GM19099 (cell line): Measurements from ENCODE around the gene SH3YL1.

Source experiments
- POLR2A ChIP-seq: IDR thresholded peaks from 3 replicates; pipeline ENCODE4 v1.6.1; 2011; ENCODE audit warnings: low read depth; ENCODE audit not compliant: insufficient read length; ENCODE audit errors: extremely low read depth

The SH3YL1 gene

DNA sequence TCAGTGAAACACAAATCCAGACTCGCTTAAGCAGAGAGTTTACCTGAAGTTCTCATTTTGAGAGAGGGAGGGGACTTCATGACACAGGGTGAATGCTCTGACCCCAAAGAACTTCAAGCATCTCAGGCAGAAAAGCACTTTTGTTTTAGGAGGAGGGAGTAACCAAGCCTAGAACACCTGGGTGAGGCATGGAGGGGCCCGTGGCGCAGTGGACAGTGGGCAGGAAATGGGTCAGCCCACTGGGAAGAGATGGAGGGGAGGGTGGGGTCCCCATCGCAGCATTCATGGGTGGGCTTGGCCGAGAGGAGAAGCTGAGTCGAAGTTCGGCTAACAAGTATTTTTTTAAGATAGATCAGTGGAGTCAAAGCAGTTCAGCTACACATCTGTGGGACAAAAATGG is 67.9 kb downstream of the SH3YL1 start:
- no peak for TF ChIP-seq POLR2A

DNA sequence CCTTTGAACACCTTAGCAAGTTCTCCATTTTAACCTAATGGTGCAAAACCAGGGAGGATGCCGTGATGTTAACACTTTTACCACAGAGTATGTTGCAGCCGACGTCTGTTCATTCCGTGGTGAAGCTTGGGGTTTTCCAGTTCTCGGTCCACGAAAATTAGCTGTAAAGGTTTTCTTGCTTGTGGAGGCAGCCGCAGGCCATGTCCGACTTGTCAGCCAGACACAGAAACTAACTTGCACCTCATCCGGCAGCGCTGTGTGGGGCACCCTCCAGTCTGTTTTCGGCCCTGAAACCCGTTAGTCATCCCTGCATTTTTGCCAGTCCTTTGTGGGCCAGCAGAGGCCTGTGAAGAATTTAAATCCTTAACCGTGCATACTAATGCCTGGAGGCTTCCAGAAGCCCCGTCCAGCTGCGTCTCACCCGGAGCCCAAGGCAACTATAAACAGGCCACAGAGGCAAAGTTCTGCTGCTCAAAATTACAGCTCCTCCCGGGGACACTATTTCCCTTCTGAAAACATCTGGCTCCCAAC is 70.6 kb downstream of the SH3YL1 start:
- TF ChIP-seq POLR2A: no peak

DNA sequence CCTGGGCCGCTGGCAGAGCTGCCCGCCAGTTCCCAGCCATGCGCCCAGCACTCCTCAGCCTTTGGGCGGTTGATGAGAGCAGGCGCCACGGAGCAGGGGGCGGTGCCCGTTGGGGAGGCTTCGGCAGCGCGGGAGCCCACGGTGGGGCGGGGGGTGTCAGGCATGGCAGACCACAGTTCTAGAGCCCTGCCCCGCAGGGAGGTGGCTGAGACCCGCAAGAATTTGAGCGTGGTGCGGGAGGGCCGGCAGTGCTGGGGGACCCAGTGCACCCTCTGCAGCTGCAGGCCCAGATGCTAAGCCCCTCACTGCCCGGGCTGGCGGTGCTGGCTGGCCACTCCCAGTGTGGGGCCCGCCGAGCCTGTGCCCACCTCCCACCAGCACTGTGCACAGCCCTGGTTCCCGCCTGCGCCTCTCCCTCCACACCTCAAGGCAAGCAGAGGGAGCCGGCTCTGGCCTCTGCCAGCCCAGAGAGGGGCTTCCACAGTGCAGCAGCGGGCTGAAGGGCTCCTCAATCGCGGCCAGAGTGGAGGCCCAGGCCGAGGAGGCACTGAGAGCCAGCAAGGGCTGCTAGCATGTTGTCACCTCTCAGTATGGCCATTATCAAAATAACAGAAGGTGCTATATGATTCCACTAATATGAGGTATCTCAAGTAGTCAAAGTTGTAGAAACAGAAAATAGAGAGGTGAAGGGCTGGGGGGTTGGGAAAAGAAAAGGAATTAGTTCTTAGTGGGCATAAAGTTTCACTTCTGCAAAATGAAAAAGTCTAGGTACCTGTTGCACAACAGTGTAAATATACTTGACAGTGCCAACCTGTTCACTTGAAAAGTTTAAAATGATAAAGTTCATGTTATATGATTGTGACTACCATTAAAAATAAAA is 72.3 kb downstream of the SH3YL1 start:
- no peak for TF ChIP-seq POLR2A

GRCh38 chr2:187825-188224 is 76.0 kb downstream of the SH3YL1 start:
- TF ChIP-seq POLR2A: no peak

GRCh38 chr2:185221-185620 is 78.6 kb downstream of the SH3YL1 start:
- TF ChIP-seq POLR2A: no peak

- no peak for TF ChIP-seq POLR2A
Measured at GRCh38 chr2:184695-185094, 79.1 kb downstream of the SH3YL1 start.

DNA sequence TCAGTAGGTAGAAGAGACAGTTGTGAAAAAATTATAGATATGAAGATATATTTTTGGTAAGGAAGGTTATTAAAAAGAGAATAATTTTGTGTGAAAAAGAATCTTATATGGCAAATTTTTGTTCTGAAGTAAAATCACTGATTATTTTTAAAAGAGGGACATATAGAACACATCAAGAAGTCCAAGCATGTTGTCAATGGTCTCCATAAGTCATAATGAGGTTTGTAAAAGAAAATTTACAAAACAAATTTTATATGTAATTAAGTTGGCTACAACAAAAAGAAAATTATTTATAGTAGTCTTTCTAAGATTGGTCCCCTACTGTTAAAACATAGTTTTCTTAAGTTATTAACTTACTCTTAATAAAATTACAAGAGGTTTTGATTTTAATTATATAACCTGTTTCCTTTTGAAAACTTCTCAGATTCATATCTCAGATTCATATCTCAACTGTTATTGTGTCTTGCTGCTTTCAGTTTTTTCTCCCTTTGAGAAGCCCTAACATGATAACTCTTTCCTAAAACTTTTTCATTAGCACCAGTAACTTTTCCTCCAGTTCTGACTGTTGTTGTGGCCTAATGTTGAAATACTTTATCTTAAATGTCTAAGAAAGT is 81.2 kb downstream of the SH3YL1 start:
- TF ChIP-seq POLR2A: no peak

DNA sequence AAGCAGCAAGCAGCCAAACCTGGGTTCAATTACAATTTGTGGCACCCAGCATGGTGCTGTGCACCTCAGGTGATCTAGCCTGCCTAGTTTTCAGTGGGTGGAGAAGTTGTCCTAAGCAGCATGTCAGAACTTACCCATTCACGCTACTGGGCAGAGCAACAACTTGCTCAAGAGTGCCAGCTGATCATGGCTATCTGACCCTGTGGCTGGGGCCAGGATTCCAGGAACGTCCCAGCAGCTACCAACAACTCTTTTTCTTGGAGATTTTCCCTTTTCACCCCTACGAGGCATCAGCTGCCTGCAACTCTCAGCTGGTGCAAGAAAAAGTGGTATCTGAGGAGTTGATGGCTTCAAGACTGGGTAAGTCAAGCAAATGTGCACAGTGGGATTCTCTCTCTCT is 83.5 kb downstream of the SH3YL1 start:
- no peak for TF ChIP-seq POLR2A

DNA sequence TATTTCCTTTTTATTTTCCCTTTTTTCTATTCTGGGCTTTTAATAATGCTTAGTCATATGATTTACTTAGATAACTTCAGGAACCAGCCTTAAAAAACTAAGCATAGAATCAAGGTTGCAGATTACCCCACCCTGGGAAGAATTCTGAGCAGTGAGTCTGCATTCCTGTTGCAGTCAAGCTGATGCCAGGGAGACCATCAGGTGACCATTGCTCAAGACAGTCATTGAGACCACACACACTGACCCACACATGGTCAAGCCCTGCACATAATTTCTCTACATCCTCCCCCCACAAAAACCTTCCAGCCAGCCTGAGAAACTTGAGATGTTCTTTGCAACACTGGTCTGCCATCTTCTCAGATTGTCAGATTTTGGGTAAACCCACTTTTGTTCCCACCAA is 83.9 kb downstream of the SH3YL1 start:
- TF ChIP-seq POLR2A: no peak

DNA sequence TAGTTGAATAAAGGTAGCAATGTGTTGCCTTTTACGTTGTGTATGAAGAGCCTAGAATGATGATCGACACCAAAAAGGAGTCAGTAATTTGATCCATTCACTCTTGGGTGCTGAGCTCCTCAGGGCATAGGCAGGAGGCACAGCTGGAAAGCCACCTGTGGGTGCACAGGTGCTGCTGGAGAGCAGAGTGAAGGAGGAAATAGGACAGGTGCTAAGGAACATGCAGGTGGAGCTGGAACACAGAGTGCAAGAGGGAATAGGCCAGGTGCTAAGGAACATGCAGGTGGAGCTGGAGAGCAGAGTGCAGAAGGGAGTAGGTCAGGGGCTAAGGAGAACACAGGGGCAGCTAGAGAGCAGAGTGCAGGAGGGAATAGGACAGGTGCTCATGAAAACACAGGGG is 86.1 kb downstream of the SH3YL1 start:
- no peak for TF ChIP-seq POLR2A

- no peak for TF ChIP-seq POLR2A
Measured at GRCh38 chr2:176917-177316, 86.9 kb downstream of the SH3YL1 start.

- no peak for TF ChIP-seq POLR2A
Measured at GRCh38 chr2:175880-176820, 87.7 kb downstream of the SH3YL1 start.

- TF ChIP-seq POLR2A: no peak
Measured at GRCh38 chr2:175161-175786, 88.6 kb downstream of the SH3YL1 start.

DNA sequence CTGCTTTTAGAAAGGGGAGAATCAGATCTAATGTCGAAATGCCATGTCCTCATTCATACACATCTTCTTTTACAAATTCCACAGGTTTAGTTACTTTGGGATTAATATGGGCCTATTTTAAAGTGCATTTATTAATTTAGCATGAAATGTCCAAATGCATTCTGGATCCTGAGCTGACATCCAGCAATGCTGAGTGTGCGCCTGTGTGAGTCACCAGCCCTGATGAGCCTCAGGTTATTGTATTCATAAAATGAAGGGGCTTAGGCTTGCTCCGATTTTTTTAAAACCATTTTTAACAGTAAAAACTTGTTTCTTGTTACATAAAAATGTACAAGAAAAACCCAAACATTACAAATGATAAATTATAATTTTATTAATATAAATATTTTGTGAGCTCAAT is 94.1 kb downstream of the SH3YL1 start:
- TF ChIP-seq POLR2A: no peak
